ENCODE results near the gene RGS7BP. TPM values are rescaled to one million over a fixed set of nuclear protein-coding genes. Genes with fewer than 3 reads are reported as not detected.
"Not testable (repeated sequence)": the region's sequence is repeated elsewhere in the genome, so short reads cannot be mapped to it uniquely, and the experiment has no call there.

The RGS7BP gene
- total and polyA plus RNA-seq, 2 experiments from 2014 or later: 3.3 to 5.4 TPM

- no peak overlapping the region for H3K4me3 ChIP-seq
- no peaks in the 10 kb centered on the region for H3K36me3 ChIP-seq (ENCODE audit: insufficient read depth)
- ATAC-seq (no peak), DNase-seq (ENCODE audit: low spot score) (no peak)
- H3K79me2 ChIP-seq (replicated peaks; ENCODE audit: insufficient read depth): no peaks in the 10 kb centered on the region
- TF ChIP-seq, protein P1, sequence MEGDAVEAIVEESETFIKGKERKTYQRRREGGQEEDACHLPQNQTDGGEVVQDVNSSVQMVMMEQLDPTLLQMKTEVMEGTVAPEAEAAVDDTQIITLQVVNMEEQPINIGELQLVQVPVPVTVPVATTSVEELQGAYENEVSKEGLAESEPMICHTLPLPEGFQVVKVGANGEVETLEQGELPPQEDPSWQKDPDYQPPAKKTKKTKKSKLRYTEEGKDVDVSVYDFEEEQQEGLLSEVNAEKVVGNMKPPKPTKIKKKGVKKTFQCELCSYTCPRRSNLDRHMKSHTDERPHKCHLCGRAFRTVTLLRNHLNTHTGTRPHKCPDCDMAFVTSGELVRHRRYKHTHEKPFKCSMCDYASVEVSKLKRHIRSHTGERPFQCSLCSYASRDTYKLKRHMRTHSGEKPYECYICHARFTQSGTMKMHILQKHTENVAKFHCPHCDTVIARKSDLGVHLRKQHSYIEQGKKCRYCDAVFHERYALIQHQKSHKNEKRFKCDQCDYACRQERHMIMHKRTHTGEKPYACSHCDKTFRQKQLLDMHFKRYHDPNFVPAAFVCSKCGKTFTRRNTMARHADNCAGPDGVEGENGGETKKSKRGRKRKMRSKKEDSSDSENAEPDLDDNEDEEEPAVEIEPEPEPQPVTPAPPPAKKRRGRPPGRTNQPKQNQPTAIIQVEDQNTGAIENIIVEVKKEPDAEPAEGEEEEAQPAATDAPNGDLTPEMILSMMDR (conservative IDR thresholded peaks at IDR 0.05; ENCODE audit: low read depth in 2 of 2): no peak
- TF ChIP-seq ZNF114 (CRISPR knock-in tag; IDR thresholded peaks at IDR 0.05) (no peak), JUNB (IDR thresholded peaks at IDR 0.05; ENCODE audit: unreplicated experiment) (no peak), STAT1 (IDR thresholded peaks at IDR 0.05; ENCODE audit: unreplicated experiment) (no peak)
- no peaks in the 10 kb centered on the region for H3F3A ChIP-seq (replicated peaks; ENCODE audit: low read depth)
- H3K4me1 Mint-ChIP-seq: no peaks in the 10 kb centered on the region
- no peaks in the 10 kb centered on the region for H3K4me1 ChIP-seq (ENCODE audit: insufficient read depth)
- H3K27me3 ChIP-seq (ENCODE audit: insufficient read depth): no peaks in the 10 kb centered on the region
- H3K27ac ChIP-seq (ENCODE audit: low read depth): no peak overlapping the region
- peaks cover 18% of the 10 kb centered on the region for H3K36me3 Mint-ChIP-seq (ENCODE audit: low read depth)
- no peaks in the 10 kb centered on the region for H3K9me2 ChIP-seq (ENCODE audit: insufficient read depth)
- H3K27me3 Mint-ChIP-seq (ENCODE audit: insufficient read depth, low read depth, poor library complexity): no peaks in the 10 kb centered on the region
- H3K27ac Mint-ChIP-seq: no peak overlapping the region; the same call in 1 of the 2 replicates
- peaks cover 26% of the 10 kb centered on the region for H3K9me3 Mint-ChIP-seq
- no peak overlapping the region for H3K4me2 ChIP-seq
- no peak overlapping the region for H3K4me3 Mint-ChIP-seq
- no peaks in the 10 kb centered on the region for H4K20me1 ChIP-seq (replicated peaks; ENCODE audit: insufficient read depth)
- no peak overlapping the region for H2AFZ ChIP-seq
Measured at GRCh38 chr5:64557911-64558310, 52.1 kb downstream of the RGS7BP start.

- not testable (repeated sequence) for H3K27me3 ChIP-seq (ENCODE audit: insufficient read depth)
Measured at GRCh38 chr5:64558641-64559040, 52.8 kb downstream of the RGS7BP start.

More at GRCh38 chr5:64558641-64559040, 52.8 kb downstream of the RGS7BP start:
- not testable (repeated sequence) for H3F3A ChIP-seq (replicated peaks; ENCODE audit: low read depth); H3K4me1 ChIP-seq (ENCODE audit: insufficient read depth); H3K4me3 ChIP-seq; H2AFZ ChIP-seq; H3K27ac ChIP-seq (ENCODE audit: low read depth); H3K27ac Mint-ChIP-seq; H3K4me1 Mint-ChIP-seq; H4K20me1 ChIP-seq (replicated peaks; ENCODE audit: insufficient read depth); H3K9me2 ChIP-seq (ENCODE audit: insufficient read depth); H3K4me2 ChIP-seq; H3K27me3 Mint-ChIP-seq (ENCODE audit: insufficient read depth, low read depth, poor library complexity); ATAC-seq; H3K4me3 Mint-ChIP-seq; H3K79me2 ChIP-seq (replicated peaks; ENCODE audit: insufficient read depth); H3K36me3 ChIP-seq (ENCODE audit: insufficient read depth)
- peak; percentile 16 for DNase-seq (ENCODE audit: low spot score)
- Mint-ChIP-seq H3K36me3 (ENCODE audit: low read depth) (peaks cover 18% of the 10 kb centered on the region), H3K9me3 (peaks cover 26% of the 10 kb centered on the region)
- TF ChIP-seq, protein P1 (conservative IDR thresholded peaks at IDR 0.05; ENCODE audit: low read depth in 2 of 2): 0 out of 4 replicates have a peak, but pooled peaks of 1 of the 2 experiments have one; percentile 6

Measured in GM23338 (cell line).